WTC11 (cell line): ENCODE data around the gene SPNS2. TPM values are rescaled to one million over a fixed set of nuclear protein-coding genes. Genes with fewer than 3 reads are reported as not detected.

ENCODE experiments used
- ATAC-seq: fragments of 200-7000 bp; cut with Tn5 transposase; 2 replicates; pipeline ENCODE4 v1.10.0; 2021; ENCODE audit warnings: mild to moderate bottlenecking, moderate library complexity
- CTCF ChIA-PET: fragments of 300-600 bp; sonication (Branson Sonifier 250); formaldehyde crosslinking; loops from one replicate; lab custom pipeline; 2021; ENCODE audit warnings: antibody characterized with exemption; lab: Charles Lee
- POLR2A ChIA-PET: fragments of 350-600 bp; sonication (Branson Sonifier 250); formaldehyde crosslinking; loops from one replicate; lab custom pipeline; 2021; ENCODE audit warnings: antibody characterized with exemption; lab: Charles Lee
- DNase-seq: peaks from one replicate; pipeline ENCODE4 v3.0.0; 2021; ENCODE audit warnings: low spot score
- H3K27ac Mint-ChIP-seq: 2 replicates; pipeline ENCODE4 v1.8.0; 2021; ENCODE audit warnings: mixed read lengths
- H3K27me3 Mint-ChIP-seq: 2 replicates; pipeline ENCODE4 v1.8.0; 2021; ENCODE audit warnings: low read depth, mild to moderate bottlenecking, moderate library complexity, mixed read lengths
- H3K36me3 Mint-ChIP-seq: 2 replicates; pipeline ENCODE4 v1.8.0; 2021; ENCODE audit warnings: mixed read lengths
- H3K4me1 Mint-ChIP-seq: 2 replicates; pipeline ENCODE4 v1.8.0; 2022; ENCODE audit warnings: mixed read lengths
- H3K4me3 Mint-ChIP-seq: 2 replicates; pipeline ENCODE4 v1.8.0; 2021; ENCODE audit warnings: mild to moderate bottlenecking, moderate library complexity, mixed read lengths
- H3K9me3 Mint-ChIP-seq: 2 replicates; pipeline ENCODE4 v1.8.0; 2021; ENCODE audit warnings: mixed read lengths
- CTCF ChIP-seq: fragments of 200-600 bp; IDR thresholded peaks from 2 replicates; pipeline ENCODE4 v1.8.0; 2022; ENCODE audit warnings: antibody characterized with exemption
- E2F4 ChIP-seq: sonication (generic); formaldehyde crosslinking; IDR thresholded peaks from 2 replicates; pipeline ENCODE4 v1.8.1; 2022; ENCODE audit warnings: low read depth, mild to moderate bottlenecking, moderate library complexity, missing genetic modification reagents, borderline replicate concordance
- ELF4 ChIP-seq: sonication (generic); formaldehyde crosslinking; IDR thresholded peaks from 2 replicates; pipeline ENCODE4 v1.8.1; 2022; ENCODE audit warnings: low read depth, mild to moderate bottlenecking, moderate library complexity, missing genetic modification reagents
- EMX1 ChIP-seq: fragments of 250-450 bp; sonication (Bioruptor Pico); IDR thresholded peaks from 2 replicates; pipeline ENCODE4 v1.8.0; 2021; ENCODE audit warnings: mild to moderate bottlenecking
- FOXJ3 ChIP-seq: sonication (generic); formaldehyde crosslinking; IDR thresholded peaks from 2 replicates; pipeline ENCODE4 v1.9.0; 2021; ENCODE audit warnings: missing genetic modification reagents, mild to moderate bottlenecking, borderline replicate concordance
- FOXK1 ChIP-seq: sonication (generic); formaldehyde crosslinking; IDR thresholded peaks from 2 replicates; pipeline ENCODE4 v1.8.0; 2022; ENCODE audit warnings: mild to moderate bottlenecking, moderate library complexity, missing genetic modification reagents
- FOXP1 ChIP-seq: sonication (generic); formaldehyde crosslinking; IDR thresholded peaks from 2 replicates; pipeline ENCODE4 v1.8.0; 2022; ENCODE audit warnings: missing genetic modification reagents, mild to moderate bottlenecking, moderate library complexity, borderline replicate concordance
- GRHL2 ChIP-seq: fragments of 250-450 bp; sonication (Bioruptor Pico); IDR thresholded peaks from 2 replicates; pipeline ENCODE4 v1.8.0; 2022; ENCODE audit warnings: mild to moderate bottlenecking, moderate library complexity; ENCODE audit not compliant: insufficient replicate concordance, severe bottlenecking
- HMGA2 ChIP-seq: fragments of 250-450 bp; sonication (Bioruptor Pico); IDR thresholded peaks from 2 replicates; pipeline ENCODE4 v1.4.0; 2021; ENCODE audit warnings: mild to moderate bottlenecking, moderate library complexity
- JAZF1 ChIP-seq: fragments of 250-450 bp; sonication (Bioruptor Pico); IDR thresholded peaks from 2 replicates; pipeline ENCODE4 v1.9.0; 2021; ENCODE audit warnings: moderate library complexity, mild to moderate bottlenecking, inconsistent platforms
- MXD4 ChIP-seq: fragments of 250-450 bp; sonication (Bioruptor Pico); IDR thresholded peaks from 2 replicates; pipeline ENCODE4 v1.8.0; 2021; ENCODE audit warnings: mild to moderate bottlenecking, moderate library complexity, borderline replicate concordance
- NFATC4 ChIP-seq: fragments of 250-450 bp; sonication (Bioruptor Pico); IDR thresholded peaks from 2 replicates; pipeline ENCODE4 v1.9.0; 2021; ENCODE audit warnings: mild to moderate bottlenecking
- NFE2L1 ChIP-seq: sonication (generic); formaldehyde crosslinking; IDR thresholded peaks from 2 replicates; pipeline ENCODE4 v1.8.1; 2023; ENCODE audit warnings: missing genetic modification reagents
- NR1H2 ChIP-seq: sonication (generic); formaldehyde crosslinking; IDR thresholded peaks from 2 replicates; pipeline ENCODE4 v1.9.0; 2021; ENCODE audit warnings: mild to moderate bottlenecking, moderate library complexity, missing genetic modification reagents
- NR2C2 ChIP-seq: sonication (generic); formaldehyde crosslinking; IDR thresholded peaks from 2 replicates; pipeline ENCODE4 v1.8.0; 2022; ENCODE audit warnings: mild to moderate bottlenecking, missing genetic modification reagents
- NR3C1 ChIP-seq: sonication (generic); formaldehyde crosslinking; conservative IDR thresholded peaks from 2 replicates; pipeline ENCODE4 v1.8.1; 2023; ENCODE audit warnings: low read depth, mild to moderate bottlenecking, missing genetic modification reagents
- PREB ChIP-seq: sonication (generic); formaldehyde crosslinking; IDR thresholded peaks from 2 replicates; pipeline ENCODE4 v1.8.1; 2022; ENCODE audit warnings: mild to moderate bottlenecking, missing genetic modification reagents, moderate library complexity, borderline replicate concordance
- PRRX2 ChIP-seq: fragments of 250-450 bp; sonication (Bioruptor Pico); IDR thresholded peaks from 2 replicates; pipeline ENCODE4 v1.8.0; 2021; ENCODE audit warnings: mild to moderate bottlenecking
- ZNF138 ChIP-seq: sonication (generic); formaldehyde crosslinking; conservative IDR thresholded peaks from 2 replicates; pipeline ENCODE4 v1.8.1; 2022; ENCODE audit warnings: mild to moderate bottlenecking, moderate library complexity, missing genetic modification reagents
- ZNF232 ChIP-seq: sonication (generic); formaldehyde crosslinking; IDR thresholded peaks from 2 replicates; pipeline ENCODE4 v1.8.0; 2022; ENCODE audit warnings: mild to moderate bottlenecking, missing genetic modification reagents
- ZNF281 ChIP-seq: sonication (generic); formaldehyde crosslinking; IDR thresholded peaks from 2 replicates; pipeline ENCODE4 v1.8.0; 2023; ENCODE audit warnings: mild to moderate bottlenecking, missing genetic modification reagents
- ZNF396 ChIP-seq: fragments of 250-450 bp; sonication (Bioruptor Pico); IDR thresholded peaks from 2 replicates; pipeline ENCODE4 v1.8.0; 2021; ENCODE audit warnings: mild to moderate bottlenecking, moderate library complexity, borderline replicate concordance
- ZNF416 ChIP-seq: fragments of 250-450 bp; sonication (Bioruptor Pico); IDR thresholded peaks from 2 replicates; pipeline ENCODE4 v1.9.0; 2021; ENCODE audit warnings: mild to moderate bottlenecking, inconsistent platforms
- ZNF423 ChIP-seq: fragments of 250-450 bp; sonication (Bioruptor Pico); IDR thresholded peaks from 2 replicates; pipeline ENCODE4 v2.1.2; 2022; ENCODE audit warnings: mild to moderate bottlenecking, moderate library complexity
- total RNA-seq: library from RNA; stranded (reverse); gene quantifications from 3 replicates; pipeline ENCODE4 v1.2.3, GENCODE V29; 2021

Gene SPNS2
- total RNA-seq, 1 experiment from 2014 or later = 0.87 TPM

GRCh38 chr17:4549781-4550533 lies 51.3 kb downstream of the SPNS2 start:
- Mint-ChIP-seq H3K27me3 (no peaks in the 10 kb centered on the region), H3K9me3 (no peaks in the 10 kb centered on the region), H3K27ac (no peak overlapping the region), H3K4me1 (peaks cover 15% of the 10 kb centered on the region), H3K4me3 (no peak overlapping the region), H3K36me3 (peaks cover 54% of the 10 kb centered on the region)
- ATAC-seq (no peak), DNase-seq (no peak)
- POLR2A ChIA-PET = no interaction called here
- TF ChIP-seq FOXK1 (CRISPR knock-in tag) = no peak
- no peak for TF ChIP-seq PREB (CRISPR knock-in tag)
- TF ChIP-seq NR2C2 (CRISPR knock-in tag) = no peak
- no peak for TF ChIP-seq NFE2L1 (CRISPR knock-in tag)
- TF ChIP-seq CTCF = no peak
- no peak for TF ChIP-seq JAZF1
- TF ChIP-seq ZNF423 (CRISPR knock-in tag) = no peak
- no peak for TF ChIP-seq E2F4 (CRISPR knock-in tag)
- CTCF ChIA-PET = interaction anchor here (0.5 to 0.9 kb wide), 6 partner anchors 10 to 1706 kb away, joined by 3 to 7 read pairs (median 4); no protein-coding TSS in a partner anchor

GRCh38 chr17:4550534-4551039 lies 51.9 kb downstream of the SPNS2 start:
- DNase-seq (no peak), ATAC-seq (no peak)
- Mint-ChIP-seq H3K9me3 (no peaks in the 10 kb centered on the region), H3K36me3 (peaks cover 54% of the 10 kb centered on the region), H3K4me1 (peaks cover 18% of the 10 kb centered on the region), H3K4me3 (no peak overlapping the region), H3K27me3 (no peaks in the 10 kb centered on the region), H3K27ac (peak overlapping the region; percentile 95; the same call in 1 of the 2 replicates)
- CTCF ChIA-PET = interaction anchor here (0.9 to 1.7 kb wide), 4 partner anchors 13 to 130 kb away, joined by 3 to 6 read pairs (median 4); no protein-coding TSS in a partner anchor
- POLR2A ChIA-PET = no interaction called here
- TF ChIP-seq NFATC4 (CRISPR knock-in tag) (no peak), FOXJ3 (CRISPR knock-in tag) (no peak), HMGA2 (CRISPR knock-in tag) (no peak), ZNF138 (no peak), NR2C2 (CRISPR knock-in tag) (no peak), ZNF281 (CRISPR knock-in tag) (no peak), PRRX2 (CRISPR knock-in tag) (no peak), ZNF416 (CRISPR knock-in tag) (no peak), NR3C1 (CRISPR knock-in tag) (no peak), GRHL2 (CRISPR knock-in tag) (no peak), EMX1 (CRISPR knock-in tag) (no peak), MXD4 (CRISPR knock-in tag) (no peak), ZNF396 (CRISPR knock-in tag) (no peak), PREB (CRISPR knock-in tag) (no peak), FOXP1 (CRISPR knock-in tag) (no peak), ZNF423 (CRISPR knock-in tag) (no peak), ELF4 (CRISPR knock-in tag) (no peak), NR1H2 (CRISPR knock-in tag) (no peak), ZNF232 (CRISPR knock-in tag) (no peak)
